IMR-90 (cell line): ENCODE measurements around the gene MRPS34. TPM values are rescaled to one million over a fixed set of nuclear protein-coding genes. Genes with fewer than 3 reads are reported as not detected.

Source experiments
- ATAC-seq: fragments of 200-7000 bp; cut with Tn5 transposase; 2 replicates; pipeline ENCODE4 v1.9.1; 2020; ENCODE audit warnings: low read depth, mild to moderate bottlenecking, moderate library complexity
- BruUV-seq: library from RNA; stranded (reverse); fragments of 400-500 nt; replicated peaks from 2 replicates; lab custom pipeline; 2021; lab: Mats Ljungman, UMichigan
- CTCF ChIA-PET: fragments of 300-600 bp; formaldehyde crosslinking; extraction: SDS; loops from one replicate; lab custom pipeline; 2021; ENCODE audit warnings: antibody characterized with exemption; lab: Yijun Ruan, JAX
- POLR2A ChIA-PET: fragments of 300-600 bp; sonication (Branson Sonifier 250); formaldehyde crosslinking; loops from one replicate; lab custom pipeline; 2022; ENCODE audit warnings: antibody characterized with exemption; ENCODE audit not compliant: unreplicated experiment; lab: Charles Lee
- DNase-seq: peaks from one replicate; pipeline ENCODE4 v3.0.0; 2013
- H2AFZ ChIP-seq: replicated peaks from 2 replicates; pipeline ENCODE3; 2013; ENCODE audit warnings: low read length, mild to moderate bottlenecking; ENCODE audit not compliant: poor library complexity
- H2AK5ac ChIP-seq: 2 replicates; pipeline ENCODE4 v1.6.1; 2013; ENCODE audit warnings: low read depth, low read length, inconsistent platforms
- H2AK9ac ChIP-seq: replicated peaks from 2 replicates; pipeline ENCODE3; 2013; ENCODE audit warnings: mild to moderate bottlenecking, low read depth, low read length, moderate library complexity; ENCODE audit not compliant: poor library complexity
- H2BK120ac ChIP-seq: 2 replicates; pipeline ENCODE4 v1.6.1; 2013; ENCODE audit warnings: low read depth, low read length, inconsistent platforms
- H2BK15ac ChIP-seq: 3 replicates; pipeline ENCODE4 v1.6.1; 2013; ENCODE audit warnings: low read depth, low read length, inconsistent platforms
- H2BK20ac ChIP-seq: 2 replicates; pipeline ENCODE4 v1.6.1; 2013; ENCODE audit warnings: low read depth, mild to moderate bottlenecking, inconsistent platforms, low read length, moderate library complexity
- H2BK5ac ChIP-seq: 2 replicates; pipeline ENCODE4 v1.6.1; 2013; ENCODE audit warnings: mild to moderate bottlenecking, low read depth, low read length, inconsistent platforms; ENCODE audit not compliant: poor library complexity, severe bottlenecking
- H3K14ac ChIP-seq: replicated peaks from 2 replicates; pipeline ENCODE4 v1.6.1; 2013; ENCODE audit warnings: low read depth, low read length, inconsistent platforms
- H3K18ac ChIP-seq: 2 replicates; pipeline ENCODE4 v1.6.1; 2013; ENCODE audit warnings: low read depth, low read length, control low read depth
- H3K23ac ChIP-seq: 2 replicates; pipeline ENCODE4 v1.6.1; 2013; ENCODE audit warnings: low read depth, low read length, inconsistent platforms
- H3K27ac ChIP-seq: 2 replicates; pipeline ENCODE4 v1.5.1; 2013; ENCODE audit warnings: mild to moderate bottlenecking, control low read depth, low read length; ENCODE audit not compliant: insufficient read depth
- H3K27me3 ChIP-seq: 2 replicates; pipeline ENCODE4 v1.6.1; 2013; ENCODE audit warnings: low read length; ENCODE audit not compliant: control insufficient read depth, insufficient read depth
- H3K36me3 ChIP-seq: 2 replicates; pipeline ENCODE4 v1.6.1; 2013; ENCODE audit warnings: low read length, mixed read lengths; ENCODE audit not compliant: control insufficient read depth, insufficient read depth
- H3K4ac ChIP-seq: 2 replicates; pipeline ENCODE4 v1.6.1; 2013; ENCODE audit warnings: low read depth, low read length, inconsistent platforms
- H3K4me1 ChIP-seq: 2 replicates; pipeline ENCODE4 v1.6.1; 2013; ENCODE audit warnings: low read length, mixed read lengths; ENCODE audit not compliant: control insufficient read depth, insufficient read depth
- H3K4me2 ChIP-seq: 2 replicates; pipeline ENCODE4 v1.6.1; 2013; ENCODE audit warnings: low read depth, mild to moderate bottlenecking, control low read depth, low read length, moderate library complexity
- H3K4me3 ChIP-seq: 2 replicates; pipeline ENCODE4 v1.5.1; 2013; ENCODE audit warnings: low read depth, mild to moderate bottlenecking, control low read depth, low read length, moderate library complexity; ENCODE audit not compliant: insufficient read depth
- H3K56ac ChIP-seq: 2 replicates; pipeline ENCODE4 v1.6.1; 2013; ENCODE audit warnings: low read length, inconsistent platforms; ENCODE audit not compliant: insufficient read depth; ENCODE audit errors: extremely low read depth
- H3K79me1 ChIP-seq, 2 experiments: 2 replicates each; pipeline ENCODE4 v1.6.1; 2013; ENCODE audit warnings: low read length in 2 of 2, inconsistent platforms in 1 of 2, low read depth in 1 of 2
- H3K9ac ChIP-seq: 2 replicates; pipeline ENCODE4 v1.6.1; 2013; ENCODE audit warnings: low read depth, low read length, control low read depth
- H3K9me1 ChIP-seq: 2 replicates; pipeline ENCODE4 v1.6.1; 2013; ENCODE audit warnings: low read length, inconsistent platforms; ENCODE audit not compliant: insufficient read depth
- H3K9me3 ChIP-seq: 2 replicates; pipeline ENCODE4 v1.6.1; 2013; ENCODE audit warnings: low read length; ENCODE audit not compliant: control insufficient read depth, insufficient read depth
- H4K20me1 ChIP-seq: 2 replicates; pipeline ENCODE4 v1.6.1; 2013; ENCODE audit warnings: low read length, inconsistent platforms; ENCODE audit not compliant: insufficient read depth
- H4K5ac ChIP-seq: 2 replicates; pipeline ENCODE4 v1.6.1; 2013; ENCODE audit warnings: mild to moderate bottlenecking, low read depth, low read length, control low read depth
- H4K8ac ChIP-seq, 2 experiments: 2 replicates each; pipeline ENCODE4 v1.6.1; 2013; ENCODE audit warnings: low read depth in 2 of 2, low read length in 2 of 2, control low read depth in 1 of 2, inconsistent platforms in 1 of 2
- H4K91ac ChIP-seq: 2 replicates; pipeline ENCODE4 v1.6.1; 2013; ENCODE audit warnings: low read depth, low read length, inconsistent platforms; ENCODE audit not compliant: insufficient read depth
- BHLHE40 ChIP-seq: fragments of 150-350 bp; IDR thresholded peaks from 2 replicates; pipeline ENCODE4 v1.6.1; 2016; ENCODE audit warnings: mild to moderate bottlenecking, low read depth, low read length
- CEBPB ChIP-seq: IDR thresholded peaks from 2 replicates; pipeline ENCODE4 v1.6.1; 2012; ENCODE audit warnings: low read depth, low read length, improper control_type of control experiment
- CHD1 ChIP-seq: IDR thresholded peaks from 2 replicates; pipeline ENCODE4 v1.6.1; 2012; ENCODE audit warnings: low read depth, low read length, improper control_type of control experiment
- CTCF ChIP-seq: conservative IDR thresholded peaks from 2 replicates; pipeline ENCODE4 v1.5.1; 2012; ENCODE audit warnings: mild to moderate bottlenecking, low read depth, low read length, improper control_type of control experiment
- ELK1 ChIP-seq: fragments of 150-350 bp; IDR thresholded peaks from 2 replicates; pipeline ENCODE4 v1.6.1; 2016; ENCODE audit warnings: low read depth, mild to moderate bottlenecking, low read length, moderate library complexity, borderline replicate concordance
- FOS ChIP-seq: fragments of 150-350 bp; IDR thresholded peaks from 2 replicates; pipeline ENCODE4 v1.6.1; 2016; ENCODE audit warnings: low read depth, low read length
- MAFK ChIP-seq: IDR thresholded peaks from 2 replicates; pipeline ENCODE4 v1.6.1; 2012; ENCODE audit warnings: low read depth, low read length, improper control_type of control experiment
- MAZ ChIP-seq: IDR thresholded peaks from 2 replicates; pipeline ENCODE4 v1.6.1; 2012; ENCODE audit warnings: low read depth, mild to moderate bottlenecking, low read length, improper control_type of control experiment, moderate library complexity, borderline replicate concordance
- NFE2L2 ChIP-seq: fragments of 150-350 bp; IDR thresholded peaks from 2 replicates; pipeline ENCODE4 v1.6.1; 2016; ENCODE audit warnings: low read depth, mild to moderate bottlenecking, low read length
- POLR2A ChIP-seq: IDR thresholded peaks from 2 replicates; pipeline ENCODE4 v1.6.1; 2012; ENCODE audit warnings: mild to moderate bottlenecking, low read depth, low read length
- RAD21 ChIP-seq: IDR thresholded peaks from 2 replicates; pipeline ENCODE4 v1.6.1; 2012; ENCODE audit warnings: low read length, improper control_type of control experiment
- RCOR1 ChIP-seq: IDR thresholded peaks from 2 replicates; pipeline ENCODE4 v1.6.1; 2012; ENCODE audit warnings: mild to moderate bottlenecking, low read length, improper control_type of control experiment; ENCODE audit not compliant: insufficient replicate concordance
- RFX5 ChIP-seq: IDR thresholded peaks from 2 replicates; pipeline ENCODE4 v1.8.0; 2012; ENCODE audit warnings: low read depth, mild to moderate bottlenecking, low read length, moderate library complexity
- SMC3 ChIP-seq: fragments of 150-350 bp; IDR thresholded peaks from 2 replicates; pipeline ENCODE4 v1.6.1; 2016; ENCODE audit warnings: low read depth, mild to moderate bottlenecking, antibody characterized with exemption, low read length, moderate library complexity
- USF2 ChIP-seq: fragments of 150-350 bp; IDR thresholded peaks from 2 replicates; pipeline ENCODE4 v1.6.1; 2017; ENCODE audit warnings: mild to moderate bottlenecking, antibody characterized with exemption, low read length, low read depth
- WGBS, 2 experiments: methylation state at CpG; one replicate each; pipeline versions ENCODE4 v1.1.5 to v1.1.7; 2013; ENCODE audit warnings: missing lambda C conversion rate in 2 of 2; ENCODE audit not compliant: insufficient read length in 1 of 2; ENCODE audit errors: extremely low coverage in 2 of 2; 5-methylcytosine and 5-hydroxymethylcytosine counted together
- dilution Hi-C: fragments of 300-500 bp; cut with HindIII; formaldehyde crosslinking; loops from one replicate; pipeline ENCODE4 v1.14.3; 2018; ENCODE audit warnings: low sequenced_read_pairs; ENCODE audit not compliant: unreplicated experiment
- in situ Hi-C: fragments of 300-500 bp; cut with MboI; formaldehyde crosslinking; loops from 3 replicates; pipeline ENCODE4 v1.14.3; 2019; ENCODE audit warnings: low sequenced_read_pairs, inconsistent platforms, mixed read lengths
- intact Hi-C: fragments of 100-400 bp; cut with micrococcal nuclease; formaldehyde crosslinking; loops from 2 replicates; pipeline ENCODE4 v1.10.0; 2022
- polyA plus RNA-seq, 3 experiments: library from polyadenylated mRNA; depleted of rRNA; stranded (reverse); fragments of >200 nt; gene quantifications; 2 replicates each; pipeline ENCODE4 v1.2.3, GENCODE V29; 2012; ENCODE audit warnings: low replicate concordance in 1 of 3
- total RNA-seq: library from RNA; depleted of rRNA; stranded (reverse); fragments of >200 nt; gene quantifications from 2 replicates; pipeline ENCODE4 v1.2.3, GENCODE V29; 2012

The MRPS34 gene
- total and polyA plus RNA-seq, 2 of the 4 experiments (the other 2 are of a cell fraction) = 68.5 to 80.4 TPM

- Histone ChIP-seq H2BK5ac (no peak overlapping the region), H3K9me3 (peaks cover 5% of the 10 kb centered on the region; the same call in 1 of the 2 replicates), H3K23ac (no peak overlapping the region), H2AK5ac (no peak overlapping the region), H3K56ac (no peak overlapping the region), H2BK20ac (no peak overlapping the region), H4K5ac (no peak overlapping the region), H4K91ac (no peak overlapping the region), H3K36me3 (peaks cover 24% of the 10 kb centered on the region), H2AFZ (no peak overlapping the region), H3K4me1 (no peaks in the 10 kb centered on the region), H2BK120ac (no peak overlapping the region), H2BK15ac (no peak overlapping the region), H2AK9ac (no peak overlapping the region), H3K18ac (no peak overlapping the region), H3K4ac (no peak overlapping the region), H3K4me3 (no peak overlapping the region), H4K8ac (no peak overlapping the region), H4K20me1 (peaks cover under 1% of the 10 kb centered on the region; the same call in 1 of the 2 replicates), H3K9ac (no peak overlapping the region), H3K79me1 (no peaks in the 10 kb centered on the region), H3K27ac (no peak overlapping the region), H3K27me3 (no peaks in the 10 kb centered on the region), H3K14ac (no peak overlapping the region), H3K4me2 (no peak overlapping the region), H3K9me1 (0 out of 2 replicates have a peak, but pooled peaks cover 2% of the 10 kb centered on the region)
- POLR2A ChIA-PET = no interaction called here
- no TSS peak for BruUV-seq
- in situ Hi-C loops = no loop called here
- DNase-seq (no peak), ATAC-seq (no peak)
- dilution Hi-C loops = no loop called here
- TF ChIP-seq ELK1 (no peak), POLR2A (no peak), SMC3 (no peak), BHLHE40 (no peak), FOS (no peak), MAFK (no peak), RAD21 (no peak), CHD1 (no peak), CEBPB (no peak), CTCF (no peak), NFE2L2 (no peak), USF2 (no peak), RCOR1 (no peak), RFX5 (no peak), MAZ (no peak)
- intact Hi-C loops = no loop called here
- CTCF ChIA-PET = no interaction called here
- WGBS, 2 experiments = 89% methylated on average over 10 of the region's 33 CpGs; no CpG with 5 or more reads in 1 of the 2 experiments
Observed at GRCh38 chr16:1792836-1793577, 20.1 kb upstream of the MRPS34 start.
